Immature natural killer cell (primary cell): Measurements from ENCODE around the gene RUBCNL. TPM values are rescaled to one million over a fixed set of nuclear protein-coding genes. Genes with fewer than 3 reads are reported as not detected.
A peak's percentile ranks its signal among the peaks of the same experiment; 100 is the strongest.

ENCODE experiments used
- DNase-seq, 3 donors: peaks; one replicate each; pipeline ENCODE4 v3.0.0; 2022; ENCODE audit warnings: mixed read lengths in 1 of 3
- H3K27ac Mint-ChIP-seq, 6 donors: one replicate each; pipeline ENCODE4 v1.8.0; 2020; ENCODE audit warnings: mixed read lengths in 6 of 6, mild to moderate bottlenecking in 5 of 6, inconsistent platforms in 4 of 6, moderate library complexity in 3 of 6
- H3K27me3 Mint-ChIP-seq, 3 donors: one replicate each; pipeline ENCODE4 v1.8.0; 2020 to 2021; ENCODE audit warnings: low read depth in 3 of 3, mild to moderate bottlenecking in 3 of 3, mixed read lengths in 3 of 3, moderate library complexity in 3 of 3, inconsistent platforms in 1 of 3
- H3K36me3 Mint-ChIP-seq, 3 donors: one replicate each; pipeline ENCODE4 v1.8.0; 2020; ENCODE audit warnings: mixed read lengths in 3 of 3, inconsistent platforms in 2 of 3, mild to moderate bottlenecking in 2 of 3
- H3K4me1 Mint-ChIP-seq, 2 donors: one replicate each; pipeline ENCODE4 v1.8.0; 2020; ENCODE audit warnings: inconsistent platforms in 2 of 2, mild to moderate bottlenecking in 2 of 2, mixed read lengths in 2 of 2, moderate library complexity in 1 of 2
- H3K4me3 Mint-ChIP-seq, 5 donors: one replicate each; pipeline ENCODE4 v1.8.0; 2020; ENCODE audit warnings: mild to moderate bottlenecking in 5 of 5, mixed read lengths in 5 of 5, inconsistent platforms in 3 of 5, moderate library complexity in 3 of 5
- H3K9me3 Mint-ChIP-seq, 6 donors: one replicate each; pipeline ENCODE4 v1.8.0; 2020; ENCODE audit warnings: mild to moderate bottlenecking in 6 of 6, mixed read lengths in 6 of 6, inconsistent platforms in 4 of 6, moderate library complexity in 3 of 6
- polyA plus RNA-seq, 3 donors: library from polyadenylated mRNA; unstranded; fragments of 300-500 nt; fragmentation: Illumina TruSeq; gene quantifications; one replicate each; pipeline ENCODE4 v1.2.3, GENCODE V29; 2021

Gene RUBCNL
- polyA plus RNA-seq, 3 donors from 2014 or later, result 0.57 TPM; not detected in 2

DNA sequence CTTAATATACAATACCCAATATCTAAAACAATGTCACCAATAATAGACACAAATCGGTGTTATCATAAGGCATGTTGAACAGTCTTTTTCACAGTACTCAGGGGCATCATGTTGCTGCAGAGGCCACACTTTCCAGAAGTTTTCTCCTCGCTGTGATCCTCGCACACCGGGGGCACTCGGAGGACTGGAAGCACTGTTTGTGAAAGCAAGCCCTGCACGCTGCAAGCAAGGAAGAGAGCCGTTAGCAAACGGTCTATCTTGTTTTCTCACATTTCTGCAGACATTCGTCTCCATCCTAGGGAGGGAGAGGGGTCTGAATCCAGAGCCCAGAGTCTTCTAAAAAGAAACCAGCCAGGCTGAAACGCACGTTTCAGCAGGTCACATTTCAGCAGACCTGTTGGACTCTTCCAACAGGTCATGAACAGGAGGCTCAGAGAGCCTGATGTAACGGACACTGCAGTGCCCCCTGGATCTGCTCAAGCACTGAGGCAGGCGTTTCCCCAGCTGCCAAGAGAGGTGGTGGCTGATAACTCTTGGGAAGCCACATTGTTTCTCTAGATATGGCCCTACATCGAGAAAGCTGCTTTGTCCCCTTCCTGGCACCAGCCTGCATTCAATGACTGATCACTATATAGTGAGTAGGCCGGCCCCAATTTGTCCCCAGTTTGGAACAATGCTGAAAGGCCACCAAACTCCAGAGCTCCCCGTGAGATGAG lies 43.6 kb downstream of the RUBCNL start:
- H3K4me1 Mint-ChIP-seq, result peaks cover 0 to 6% of the 10 kb centered on the region in 2 donors
- H3K36me3 Mint-ChIP-seq, result no peaks in the 10 kb centered on the region
- no peak overlapping the region for H3K4me3 Mint-ChIP-seq

DNA sequence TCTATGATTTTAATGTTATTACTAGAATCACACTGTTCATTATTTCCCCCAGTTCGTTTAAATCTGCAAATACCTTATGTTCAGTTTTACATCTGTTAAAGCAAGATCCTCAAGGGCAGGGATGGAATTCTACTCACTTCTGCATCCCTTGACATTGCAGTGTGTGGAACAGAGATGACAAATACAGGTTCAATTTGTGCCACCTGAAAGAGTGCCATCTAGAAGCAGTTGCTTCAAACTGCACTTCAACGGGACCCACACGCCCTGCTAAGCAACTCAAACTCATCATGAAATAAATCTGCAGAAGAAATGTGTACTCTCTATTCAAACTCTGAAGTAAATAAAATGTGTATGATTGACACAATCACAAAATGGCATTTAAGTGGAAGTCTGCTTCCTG lies 44.5 kb downstream of the RUBCNL start:
- Mint-ChIP-seq H3K36me3 (no peaks in the 10 kb centered on the region), H3K27ac (no peak overlapping the region), H3K27me3 (peaks cover 0 to 4% (median 4%) of the 10 kb centered on the region in 3 donors), H3K4me3 (no peak overlapping the region), H3K9me3 (no peaks in the 10 kb centered on the region), H3K4me1 (peaks cover 0 to 6% of the 10 kb centered on the region in 2 donors)
- no peak for DNase-seq

More for the DNA sequence above, 43.6 kb downstream of the RUBCNL start:
- DNase-seq, result no peak
- peaks cover 0 to 5% (median 4%) of the 10 kb centered on the region in 3 donors for H3K27me3 Mint-ChIP-seq
- H3K27ac Mint-ChIP-seq, result no peak overlapping the region
- no peaks in the 10 kb centered on the region for H3K9me3 Mint-ChIP-seq

DNA sequence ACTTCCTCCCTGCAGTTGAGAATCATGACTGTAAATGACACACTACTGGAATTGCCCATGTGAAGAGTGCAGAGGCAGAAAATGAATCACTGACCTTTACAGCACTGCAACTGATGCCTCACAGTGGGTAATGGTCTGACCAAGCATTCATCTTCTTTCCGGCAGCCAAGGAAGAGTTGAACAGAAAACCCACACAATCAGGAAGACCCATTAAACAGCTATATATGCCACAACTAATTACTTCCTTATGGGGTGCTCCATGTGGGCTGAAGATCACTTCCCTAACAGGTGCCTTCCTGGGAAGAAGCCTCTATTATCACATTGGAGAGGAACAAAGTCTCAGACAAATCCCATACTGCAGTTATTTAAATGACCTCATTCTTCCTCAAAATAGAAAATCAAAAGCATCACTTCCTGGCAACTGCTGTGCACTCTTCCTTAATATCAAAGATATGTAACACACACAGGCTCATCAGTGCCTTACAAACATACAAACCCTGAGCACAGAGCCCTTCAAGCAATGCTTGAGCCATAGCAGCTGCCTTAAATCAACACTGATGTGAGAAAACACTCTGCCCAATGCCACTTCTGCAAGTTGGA lies 45.8 kb downstream of the RUBCNL start:
- Mint-ChIP-seq H3K36me3 (peaks cover 4 to 5% (median 4%) of the 10 kb centered on the region in 3 donors), H3K27ac (peak overlapping the region in 1 of 6 donors; percentile 20), H3K27me3 (peaks cover 0 to 4% (median 4%) of the 10 kb centered on the region in 3 donors), H3K4me3 (no peak overlapping the region), H3K9me3 (peaks cover 0 to 6% (median 2%) of the 10 kb centered on the region in 6 donors), H3K4me1 (peaks cover 0 to 6% of the 10 kb centered on the region in 2 donors)
- no peak for DNase-seq

DNA sequence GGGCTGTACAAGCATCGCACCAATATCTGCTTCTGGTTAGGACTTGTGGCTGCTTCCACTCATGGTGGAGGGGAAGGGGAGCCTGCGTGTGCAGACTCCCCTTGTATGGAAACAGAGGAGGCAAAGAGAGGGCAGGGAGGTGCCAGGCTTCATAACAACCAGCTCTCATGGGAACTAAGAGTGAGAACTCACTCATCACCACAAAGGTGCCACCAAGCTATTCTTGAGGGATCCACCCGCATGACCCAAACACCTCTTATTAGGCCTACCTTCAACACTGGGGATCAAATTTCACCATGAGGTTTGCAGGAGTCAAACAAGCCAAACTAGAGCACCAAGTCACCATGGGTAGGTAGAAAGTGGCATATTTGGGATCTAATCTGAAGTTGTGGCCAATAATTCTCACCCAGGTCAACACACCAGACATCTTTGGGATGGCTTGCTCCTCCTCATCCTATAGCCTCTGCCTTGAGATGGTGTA lies 46.4 kb downstream of the RUBCNL start:
- Mint-ChIP-seq H3K4me3 (no peak overlapping the region), H3K4me1 (peaks cover 0 to 6% of the 10 kb centered on the region in 2 donors), H3K27ac (no peak overlapping the region)

DNA sequence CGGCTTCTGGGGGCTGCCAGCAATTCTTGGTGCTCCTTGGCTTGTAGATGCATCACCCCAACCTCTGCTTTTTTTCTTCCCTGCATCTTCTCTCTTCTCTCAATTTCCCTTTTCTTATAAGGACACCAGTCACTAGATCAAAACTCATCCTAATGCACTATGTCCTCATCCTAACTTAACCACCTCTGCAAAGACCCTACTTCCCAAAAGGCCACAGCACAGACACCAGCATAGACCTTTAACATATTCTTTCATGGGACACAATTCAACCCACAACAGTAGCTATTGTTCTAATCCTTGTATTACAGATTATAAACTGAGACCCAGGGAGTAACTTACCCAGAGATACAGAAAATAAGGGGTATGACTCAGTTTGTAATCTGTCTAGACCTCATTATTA lies 47.0 kb downstream of the RUBCNL start:
- peaks cover 4 to 5% (median 4%) of the 10 kb centered on the region in 3 donors for H3K36me3 Mint-ChIP-seq
- peaks cover 0 to 6% (median 2%) of the 10 kb centered on the region in 6 donors for H3K9me3 Mint-ChIP-seq
- H3K4me1 Mint-ChIP-seq, result peaks cover 0 to 6% of the 10 kb centered on the region in 2 donors
- H3K27me3 Mint-ChIP-seq, result peaks cover 0 to 6% (median 0%) of the 10 kb centered on the region in 3 donors
- H3K27ac Mint-ChIP-seq, result no peak overlapping the region
- H3K4me3 Mint-ChIP-seq, result no peak overlapping the region
- no peak for DNase-seq

More for the DNA sequence above, 46.4 kb downstream of the RUBCNL start:
- H3K27me3 Mint-ChIP-seq, result peaks cover 0 to 4% (median 0%) of the 10 kb centered on the region in 3 donors
- H3K9me3 Mint-ChIP-seq, result peaks cover 0 to 6% (median 2%) of the 10 kb centered on the region in 6 donors
- no peak for DNase-seq
- H3K36me3 Mint-ChIP-seq, result peaks cover 4 to 5% (median 4%) of the 10 kb centered on the region in 3 donors

DNA sequence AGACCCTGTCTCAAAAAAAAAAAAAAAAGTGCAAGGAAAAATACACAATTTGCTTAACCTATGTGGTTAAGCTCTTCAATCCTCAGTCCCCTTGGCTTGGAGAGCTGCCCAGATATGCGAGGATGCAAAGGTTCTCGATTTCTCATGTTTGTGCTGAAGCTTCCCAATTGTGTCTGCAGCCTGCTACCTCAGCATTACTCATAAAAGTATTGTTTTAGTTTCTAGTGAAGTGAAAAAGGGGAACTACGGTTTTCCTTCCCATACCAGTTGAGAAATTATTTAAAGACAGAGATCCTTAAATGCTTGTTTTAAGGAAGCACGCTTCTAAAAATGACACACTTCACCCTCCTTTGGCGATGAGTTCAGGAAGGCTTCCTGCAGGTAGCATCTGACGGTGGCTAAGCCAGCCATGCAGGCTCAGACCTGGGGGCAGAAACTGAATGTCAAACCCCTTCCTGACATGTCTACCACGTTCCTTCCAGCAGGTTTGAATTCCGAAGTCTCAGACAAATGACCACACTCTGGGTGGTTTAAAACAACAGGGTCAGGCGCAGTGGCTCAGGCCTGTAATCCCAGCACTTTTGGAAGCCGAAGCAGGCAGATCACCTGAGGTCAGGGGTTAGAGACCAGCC lies 47.9 kb downstream of the RUBCNL start:
- no peak overlapping the region for H3K4me3 Mint-ChIP-seq

DNA sequence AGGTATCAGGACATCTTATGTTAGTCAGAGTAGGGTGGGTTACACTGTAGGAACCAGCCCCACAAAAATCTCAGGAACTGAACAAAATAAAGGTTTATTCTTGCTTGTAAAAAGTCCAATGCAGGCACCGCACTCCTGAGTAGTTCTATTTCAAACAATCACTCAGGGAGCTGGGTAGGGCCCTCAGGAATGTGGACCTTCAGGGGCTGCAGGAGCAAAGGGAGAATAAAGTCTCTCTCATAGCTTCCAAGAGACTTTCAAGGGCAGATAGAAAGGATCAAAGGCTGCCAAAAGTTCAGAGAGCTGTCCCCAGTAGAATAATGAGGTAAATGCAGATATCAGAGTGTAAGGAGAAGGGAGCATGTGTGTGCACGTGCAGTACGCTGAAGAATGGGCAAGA lies 49.4 kb downstream of the RUBCNL start:
- peaks cover 4 to 5% (median 4%) of the 10 kb centered on the region in 3 donors for H3K36me3 Mint-ChIP-seq
- no peak overlapping the region for H3K4me3 Mint-ChIP-seq
- H3K9me3 Mint-ChIP-seq, result peaks cover 0 to 7% (median 2%) of the 10 kb centered on the region in 6 donors
- H3K27ac Mint-ChIP-seq, result no peak overlapping the region
- H3K4me1 Mint-ChIP-seq, result peaks cover under 1 to 11% of the 10 kb centered on the region in 2 donors
- no peak for DNase-seq
- peaks cover 0 to 6% (median 0%) of the 10 kb centered on the region in 3 donors for H3K27me3 Mint-ChIP-seq

More for the DNA sequence above, 47.9 kb downstream of the RUBCNL start:
- Mint-ChIP-seq H3K4me1 (peaks cover 0 to 6% of the 10 kb centered on the region in 2 donors), H3K27ac (no peak overlapping the region), H3K27me3 (peaks cover 0 to 6% (median 0%) of the 10 kb centered on the region in 3 donors), H3K36me3 (peaks cover 4 to 5% (median 4%) of the 10 kb centered on the region in 3 donors), H3K9me3 (peaks cover 0 to 6% (median 2%) of the 10 kb centered on the region in 6 donors)
- no peak for DNase-seq

DNA sequence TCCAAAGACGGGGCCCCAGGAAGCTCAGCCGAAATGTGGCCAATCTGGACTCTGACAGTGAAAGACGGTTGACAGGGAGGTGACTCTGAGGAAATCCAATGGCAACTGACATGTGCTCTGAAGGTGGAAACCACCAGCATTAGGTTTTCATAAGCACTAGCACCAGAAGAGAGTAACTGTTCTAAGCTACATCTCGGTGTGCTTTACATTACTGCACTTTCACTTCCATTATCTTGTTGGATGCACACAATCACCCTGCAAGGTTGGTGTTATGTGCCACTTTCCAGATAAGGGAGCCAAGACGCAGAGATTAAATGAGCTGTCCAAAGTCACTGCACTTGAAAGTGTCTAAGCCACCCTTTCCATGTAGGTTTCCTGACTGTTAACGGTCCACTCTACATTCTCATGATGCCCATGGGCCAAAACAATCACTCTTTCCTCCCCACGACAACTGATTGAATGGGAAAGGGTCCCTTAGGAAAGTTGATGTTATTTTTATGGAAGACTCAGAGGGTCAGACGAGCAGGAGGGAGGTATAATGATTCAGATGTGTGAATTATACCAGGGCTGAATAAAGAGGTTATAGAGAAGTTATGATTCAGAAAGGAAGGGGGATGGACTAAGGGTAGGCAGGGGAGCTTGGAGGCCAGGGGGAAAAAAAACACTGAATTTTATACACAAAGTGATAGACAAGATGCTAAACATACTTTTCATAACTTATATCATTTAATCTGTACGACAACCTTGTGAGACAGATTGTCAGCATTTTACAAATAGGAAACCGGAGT lies 52.8 kb downstream of the RUBCNL start:
- Mint-ChIP-seq H3K27me3 (peaks cover under 1 to 7% (median 5%) of the 10 kb centered on the region in 3 donors), H3K27ac (no peak overlapping the region), H3K9me3 (peaks cover 0 to 7% (median 2%) of the 10 kb centered on the region in 6 donors), H3K4me1 (peaks cover 19 to 20% of the 10 kb centered on the region in 2 donors), H3K4me3 (no peak overlapping the region), H3K36me3 (peaks cover 4 to 5% (median 4%) of the 10 kb centered on the region in 3 donors)
- no peak for DNase-seq

DNA sequence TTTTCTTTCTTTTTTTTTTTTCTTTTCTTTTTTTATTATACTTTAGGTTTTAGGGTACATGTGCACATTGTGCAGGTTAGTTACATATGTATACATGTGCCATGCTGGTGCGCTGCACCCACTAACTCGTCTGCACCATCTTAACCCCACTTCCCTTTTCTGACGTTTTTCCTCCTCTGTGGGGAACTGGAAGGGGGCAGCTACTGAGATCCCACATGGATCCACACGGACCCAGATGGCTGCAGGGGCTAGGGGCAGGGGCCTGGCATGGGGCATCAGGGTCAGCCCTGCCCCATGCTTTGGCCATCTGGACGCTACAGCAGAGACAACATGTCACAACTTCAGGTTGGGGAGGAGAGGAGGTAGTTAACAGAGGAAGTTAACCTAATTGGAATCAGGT lies 54.3 kb downstream of the RUBCNL start:
- peaks cover 4 to 5% (median 4%) of the 10 kb centered on the region in 3 donors for H3K36me3 Mint-ChIP-seq
- H3K4me3 Mint-ChIP-seq, result no peak overlapping the region
- H3K4me1 Mint-ChIP-seq, result peaks cover 19 to 20% of the 10 kb centered on the region in 2 donors
- DNase-seq, result no peak
- peaks cover 0 to 7% (median 2%) of the 10 kb centered on the region in 6 donors for H3K9me3 Mint-ChIP-seq
- peak overlapping the region in 1 of 6 donors; percentile 60 for H3K27ac Mint-ChIP-seq
- H3K27me3 Mint-ChIP-seq, result peaks cover 4 to 8% (median 5%) of the 10 kb centered on the region in 3 donors

DNA sequence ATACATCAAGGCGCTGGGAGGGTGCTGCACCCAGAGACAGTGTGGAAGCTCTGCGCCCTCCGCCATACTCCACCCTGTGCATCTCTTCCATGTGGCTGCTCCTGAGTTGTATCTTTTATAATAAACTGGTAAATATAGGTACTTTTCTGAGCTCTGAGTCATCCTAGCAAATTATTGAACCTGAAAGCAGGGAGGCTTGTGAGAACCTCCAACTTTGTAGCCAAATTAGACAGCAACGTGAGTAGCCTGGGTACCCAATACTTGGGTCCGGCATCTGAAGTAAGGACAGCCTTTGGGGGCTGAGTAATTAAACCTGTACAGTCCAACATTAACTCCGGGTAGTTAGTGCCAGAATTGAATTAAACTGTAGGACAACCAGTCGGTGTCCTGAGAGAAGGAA lies 57.4 kb downstream of the RUBCNL start:
- no peak overlapping the region for H3K4me3 Mint-ChIP-seq
- H3K27ac Mint-ChIP-seq, result no peak overlapping the region
- no peak for DNase-seq
- H3K9me3 Mint-ChIP-seq, result peaks cover 0 to 2% (median 0%) of the 10 kb centered on the region in 6 donors
- H3K4me1 Mint-ChIP-seq, result peaks cover 19 to 20% of the 10 kb centered on the region in 2 donors
- H3K27me3 Mint-ChIP-seq, result peaks cover 2 to 10% (median 5%) of the 10 kb centered on the region in 3 donors
- H3K36me3 Mint-ChIP-seq, result no peaks in the 10 kb centered on the region

DNA sequence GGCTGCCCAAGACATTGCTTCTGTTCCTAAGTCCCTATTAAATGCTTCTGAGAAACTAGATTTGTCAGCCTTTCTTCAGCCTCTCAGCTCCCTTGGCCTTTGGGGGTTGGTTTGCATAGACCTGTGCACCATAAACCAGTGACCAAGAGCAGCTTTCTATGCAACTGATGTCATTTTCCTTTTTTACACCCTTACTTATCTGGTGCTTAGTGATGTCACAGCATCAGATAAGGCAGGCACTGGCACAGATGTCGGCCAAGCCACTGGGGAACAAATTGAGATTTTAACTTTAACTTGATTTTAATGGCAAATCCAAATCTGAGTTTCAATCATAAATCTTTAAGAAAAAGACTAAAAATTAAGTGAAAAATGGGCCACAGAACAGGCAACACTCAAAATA lies 59.8 kb downstream of the RUBCNL start:
- no peak for DNase-seq
- no peak overlapping the region for H3K27ac Mint-ChIP-seq
- H3K36me3 Mint-ChIP-seq, result no peaks in the 10 kb centered on the region
- H3K4me1 Mint-ChIP-seq, result peaks cover 12 to 13% of the 10 kb centered on the region in 2 donors
- peaks cover 2 to 9% (median 5%) of the 10 kb centered on the region in 3 donors for H3K27me3 Mint-ChIP-seq
- no peak overlapping the region for H3K4me3 Mint-ChIP-seq
- H3K9me3 Mint-ChIP-seq, result no peaks in the 10 kb centered on the region

DNA sequence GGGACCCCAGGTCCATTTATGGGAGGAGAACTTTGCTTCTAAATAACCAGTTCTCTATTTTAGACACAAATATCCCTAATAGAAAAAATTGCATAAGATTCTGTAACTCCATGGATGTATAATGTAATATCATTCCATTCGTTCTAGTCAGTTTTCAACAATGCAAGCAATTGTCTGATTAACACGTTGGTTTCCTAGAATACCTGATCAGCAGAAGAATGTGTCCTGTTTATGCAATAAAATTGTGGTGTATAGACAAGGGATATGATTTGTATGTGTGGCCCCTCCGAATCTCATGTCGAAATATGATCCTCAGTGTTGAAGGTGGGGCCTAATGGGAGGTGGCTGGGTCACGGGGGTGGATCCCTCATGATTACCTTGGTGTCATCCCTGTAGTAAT lies 62.1 kb downstream of the RUBCNL start:
- Mint-ChIP-seq H3K36me3 (no peaks in the 10 kb centered on the region), H3K4me1 (peaks cover 17% of the 10 kb centered on the region in 2 donors), H3K9me3 (no peaks in the 10 kb centered on the region), H3K4me3 (no peak overlapping the region), H3K27ac (no peak overlapping the region), H3K27me3 (peaks cover 2 to 5% (median 4%) of the 10 kb centered on the region in 3 donors)
- DNase-seq, result no peak
